ENCODE measurements around the gene CCR9.

Gene CCR9

DNA sequence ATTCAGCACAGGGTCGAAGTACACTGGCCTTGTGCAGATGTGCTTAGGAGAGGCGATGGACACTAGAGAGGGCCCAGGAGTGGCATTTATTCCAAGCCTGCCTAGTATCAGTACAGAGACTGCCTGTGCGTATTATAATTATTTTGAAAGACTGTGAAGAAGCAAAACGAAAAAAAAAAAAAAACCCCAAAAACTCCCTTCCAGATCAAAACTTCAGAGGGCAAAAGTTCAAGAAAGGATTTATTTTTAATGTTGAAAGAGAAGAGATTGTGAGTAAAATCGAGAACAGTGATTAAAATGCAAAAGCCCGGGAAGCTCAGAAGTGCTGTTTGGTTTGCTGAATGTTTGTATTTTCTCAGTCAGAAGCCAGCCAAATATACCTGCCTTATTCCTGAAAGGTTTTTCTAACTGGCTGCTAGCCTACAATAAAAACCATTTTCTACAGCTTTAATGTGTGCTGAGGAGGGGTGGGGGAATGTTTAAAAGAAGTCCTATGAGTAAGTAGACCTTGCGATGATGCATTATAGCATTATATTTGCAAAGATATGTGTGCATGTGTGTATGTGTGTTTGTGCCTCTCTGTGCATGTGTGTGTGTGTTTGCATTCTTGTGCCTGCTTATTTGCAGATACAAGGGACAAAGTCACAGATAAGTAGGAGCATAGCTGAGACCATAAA is 25.2 kb upstream of the CCR9 start:
- peaks cover 67% of the 10 kb centered on the region for H3K27me3 Mint-ChIP-seq (ENCODE audit: low read depth)
- H3K4me1 Mint-ChIP-seq (ENCODE audit: low read depth) = peaks cover 40% of the 10 kb centered on the region
- H3K36me3 Mint-ChIP-seq (ENCODE audit: low read depth) = peaks cover 11% of the 10 kb centered on the region
- peak overlapping the region; percentile 42 for H3K27ac Mint-ChIP-seq
- H3K9me3 Mint-ChIP-seq = peaks cover 23% of the 10 kb centered on the region
- H3K4me3 Mint-ChIP-seq = peak overlapping the region; percentile 30
- peak; percentile 17 for DNase-seq (ENCODE audit: low spot score)

DNA sequence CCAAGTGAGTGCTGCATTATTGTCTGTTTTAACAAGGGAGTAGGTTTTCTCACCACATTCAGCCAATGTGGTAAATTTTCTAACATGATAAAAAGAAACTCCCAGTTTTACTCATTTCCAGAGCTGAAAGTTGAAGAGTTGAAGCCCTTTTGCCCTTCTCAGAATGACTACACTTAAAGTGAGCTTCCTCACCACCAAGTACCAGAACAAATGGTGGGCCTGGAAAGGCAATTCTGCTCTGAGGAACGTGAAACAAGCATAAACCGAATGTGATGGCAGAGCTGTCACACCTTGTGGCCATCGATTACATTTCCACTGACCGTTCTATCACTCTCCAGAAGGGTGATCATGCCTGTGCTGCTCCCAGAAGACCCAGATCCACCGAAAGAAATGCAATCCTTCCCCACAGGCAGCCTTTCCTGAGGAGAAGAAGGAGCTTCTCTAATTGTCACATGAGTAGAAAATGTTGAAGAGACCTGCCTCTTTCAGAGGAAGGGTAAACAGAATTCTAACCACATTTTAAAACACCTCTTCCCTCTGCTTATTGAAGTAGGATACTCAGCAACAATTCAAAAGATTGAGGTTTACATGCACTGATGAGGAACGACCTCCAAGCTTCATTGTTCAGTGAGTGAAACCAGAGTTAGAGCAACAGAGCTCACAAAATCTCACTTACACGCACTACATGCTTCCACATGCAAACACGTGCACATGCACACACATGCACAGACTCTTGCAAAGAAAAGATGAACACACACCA is 21.4 kb upstream of the CCR9 start:
- H3K36me3 Mint-ChIP-seq (ENCODE audit: low read depth) = peaks cover 11% of the 10 kb centered on the region
- peak overlapping the region; percentile 60 for H3K27ac Mint-ChIP-seq
- H3K27me3 Mint-ChIP-seq (ENCODE audit: low read depth) = peaks cover 75% of the 10 kb centered on the region
- peaks cover 13% of the 10 kb centered on the region for H3K9me3 Mint-ChIP-seq
- peaks cover 47% of the 10 kb centered on the region for H3K4me1 Mint-ChIP-seq (ENCODE audit: low read depth)
- H3K4me3 Mint-ChIP-seq = peak overlapping the region; percentile 56
- peak; percentile 59 for DNase-seq (ENCODE audit: low spot score)

DNA sequence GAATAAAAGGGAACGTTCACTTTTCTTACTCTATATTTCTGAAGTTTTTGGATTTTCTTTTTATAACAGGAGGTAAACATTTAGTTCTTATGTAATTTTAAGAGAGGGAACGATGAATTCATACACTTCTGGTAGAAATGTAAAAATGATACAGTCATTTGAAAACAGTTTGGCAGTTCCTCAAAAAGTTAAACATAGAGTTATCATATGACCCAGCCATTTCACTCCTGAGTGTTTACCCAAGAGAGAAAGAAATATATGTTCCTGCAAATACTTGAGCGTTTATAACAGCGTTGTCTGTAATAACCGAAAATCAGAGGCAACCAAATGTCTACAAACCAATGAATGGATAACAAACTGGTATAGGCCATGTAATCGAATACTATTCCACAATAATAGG is 20.8 kb upstream of the CCR9 start:
- Mint-ChIP-seq H3K4me1 (ENCODE audit: low read depth) (peaks cover 51% of the 10 kb centered on the region), H3K27me3 (ENCODE audit: low read depth) (peaks cover 76% of the 10 kb centered on the region), H3K27ac (no peak overlapping the region), H3K4me3 (no peak overlapping the region), H3K9me3 (peaks cover 13% of the 10 kb centered on the region), H3K36me3 (ENCODE audit: low read depth) (peaks cover 11% of the 10 kb centered on the region)
- no peak for DNase-seq (ENCODE audit: low spot score)

DNA sequence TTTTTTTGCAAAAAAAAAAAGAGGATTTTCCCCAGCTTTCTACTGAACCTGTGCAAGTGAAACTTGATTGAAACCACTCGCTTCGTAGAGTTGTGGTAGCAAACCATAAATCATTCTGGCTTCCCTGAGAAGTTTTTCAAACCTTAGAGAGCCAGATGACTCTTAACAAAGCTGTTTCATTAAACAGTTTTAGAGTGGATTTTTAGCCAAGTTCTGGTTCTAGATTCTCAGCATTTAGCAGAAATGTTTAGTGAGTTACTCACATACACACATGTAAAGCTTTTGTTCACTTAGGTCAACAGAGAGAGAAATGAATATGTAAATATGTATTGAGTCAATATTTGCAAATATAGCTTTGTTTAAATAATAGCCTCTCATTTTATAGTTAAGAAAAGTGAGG is 18.1 kb upstream of the CCR9 start:
- Mint-ChIP-seq H3K4me1 (ENCODE audit: low read depth) (peaks cover 34% of the 10 kb centered on the region), H3K27ac (no peak overlapping the region), H3K27me3 (ENCODE audit: low read depth) (peaks cover 75% of the 10 kb centered on the region), H3K4me3 (no peak overlapping the region), H3K9me3 (peaks cover 8% of the 10 kb centered on the region), H3K36me3 (ENCODE audit: low read depth) (peaks cover 7% of the 10 kb centered on the region)
- DNase-seq (ENCODE audit: low spot score) = no peak

- Mint-ChIP-seq H3K36me3 (ENCODE audit: low read depth) (peaks cover 3% of the 10 kb centered on the region), H3K9me3 (peaks cover 3% of the 10 kb centered on the region), H3K27me3 (ENCODE audit: low read depth) (peaks cover 73% of the 10 kb centered on the region), H3K4me3 (no peak overlapping the region), H3K27ac (no peak overlapping the region), H3K4me1 (ENCODE audit: low read depth) (peaks cover 32% of the 10 kb centered on the region)
- DNase-seq (ENCODE audit: low spot score) = no peak
These were observed 17.7 kb upstream of the CCR9 start for GRCh38 chr3:45868650-45869049.

DNA sequence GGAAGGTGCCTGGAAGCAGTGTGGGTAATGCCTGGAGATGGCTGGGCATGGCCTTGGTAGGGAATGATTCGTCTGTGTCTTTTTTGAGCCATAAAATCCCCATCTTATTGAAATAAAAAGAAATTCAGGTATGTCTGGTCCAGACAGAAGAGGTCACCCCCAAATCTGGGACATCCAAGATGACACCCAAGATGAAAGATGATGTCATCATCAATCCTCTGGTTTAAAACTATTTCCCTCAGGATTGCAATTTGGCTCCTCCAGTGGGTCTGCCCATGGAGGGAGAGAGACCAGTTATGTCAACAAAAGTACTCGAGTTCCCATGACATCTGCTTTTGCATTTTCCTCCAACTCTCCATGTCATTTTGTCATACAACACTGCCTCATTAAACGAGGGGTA is 16.7 kb upstream of the CCR9 start:
- Mint-ChIP-seq H3K9me3 (no peaks in the 10 kb centered on the region), H3K4me1 (ENCODE audit: low read depth) (peaks cover 29% of the 10 kb centered on the region)

DNA sequence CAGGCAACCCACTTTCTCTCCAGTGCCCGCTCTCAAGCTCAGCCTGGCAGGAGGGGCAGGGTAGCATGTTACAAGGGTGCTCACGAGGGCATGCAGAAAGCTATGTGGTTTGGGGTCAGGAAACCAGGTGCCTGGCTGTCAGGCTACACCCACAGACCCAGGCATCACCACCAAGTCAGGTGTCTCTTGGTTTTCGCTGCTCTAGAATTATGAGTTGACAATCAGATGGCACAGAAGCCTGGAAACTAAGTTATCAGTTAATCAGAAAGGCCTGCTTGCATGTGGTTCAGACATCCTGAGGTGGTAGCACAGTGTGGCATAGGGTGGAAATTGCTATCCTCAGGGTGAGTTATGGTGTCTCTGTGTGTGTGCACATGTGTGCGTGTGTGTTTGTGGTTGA is 16.2 kb upstream of the CCR9 start:
- Mint-ChIP-seq H3K36me3 (ENCODE audit: low read depth) (no peaks in the 10 kb centered on the region), H3K27ac (no peak overlapping the region), H3K4me1 (ENCODE audit: low read depth) (peaks cover 26% of the 10 kb centered on the region), H3K4me3 (peak overlapping the region; percentile 4), H3K9me3 (no peaks in the 10 kb centered on the region), H3K27me3 (ENCODE audit: low read depth) (peaks cover 82% of the 10 kb centered on the region)
- DNase-seq (ENCODE audit: low spot score) = peak; percentile 53

More for the DNA sequence above, 16.7 kb upstream of the CCR9 start:
- Mint-ChIP-seq H3K4me3 (no peak overlapping the region), H3K36me3 (ENCODE audit: low read depth) (no peaks in the 10 kb centered on the region), H3K27ac (no peak overlapping the region), H3K27me3 (ENCODE audit: low read depth) (peaks cover 81% of the 10 kb centered on the region)
- DNase-seq (ENCODE audit: low spot score) = no peak

GRCh38 chr3:45871780-45872179 is 14.6 kb upstream of the CCR9 start:
- Mint-ChIP-seq H3K27me3 (ENCODE audit: low read depth) (peaks cover 82% of the 10 kb centered on the region), H3K36me3 (ENCODE audit: low read depth) (no peaks in the 10 kb centered on the region), H3K9me3 (no peaks in the 10 kb centered on the region), H3K27ac (no peak overlapping the region), H3K4me3 (no peak overlapping the region), H3K4me1 (ENCODE audit: low read depth) (peaks cover 17% of the 10 kb centered on the region)
- no peak for DNase-seq (ENCODE audit: low spot score)

DNA sequence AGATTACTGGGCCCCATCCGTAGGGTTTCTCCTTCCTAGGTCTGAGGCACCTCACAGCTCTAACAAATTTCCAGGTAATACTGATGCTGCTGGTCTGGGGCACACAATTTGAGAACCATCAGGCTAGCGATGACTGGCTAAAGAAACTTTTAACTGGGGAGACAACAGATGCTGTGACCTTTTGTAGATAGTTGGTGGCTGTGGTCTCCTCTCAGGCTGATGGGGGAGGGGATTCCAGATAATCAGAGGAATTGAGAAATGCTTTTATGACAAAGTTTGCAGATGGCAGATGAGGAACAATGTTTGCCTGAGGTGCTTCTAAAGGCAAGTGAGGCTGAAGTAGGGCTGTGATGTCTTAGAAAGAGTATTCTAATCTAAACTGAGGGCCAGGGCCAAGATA is 13.8 kb upstream of the CCR9 start:
- no peak for DNase-seq (ENCODE audit: low spot score)
- Mint-ChIP-seq H3K4me1 (ENCODE audit: low read depth) (peaks cover 17% of the 10 kb centered on the region), H3K27me3 (ENCODE audit: low read depth) (peaks cover 75% of the 10 kb centered on the region)

GRCh38 chr3:45873036-45873435 is 13.3 kb upstream of the CCR9 start:
- peaks cover 73% of the 10 kb centered on the region for H3K27me3 Mint-ChIP-seq (ENCODE audit: low read depth)
- H3K9me3 Mint-ChIP-seq = no peaks in the 10 kb centered on the region

More for the DNA sequence above, 13.8 kb upstream of the CCR9 start:
- H3K9me3 Mint-ChIP-seq = no peaks in the 10 kb centered on the region
- H3K27ac Mint-ChIP-seq = no peak overlapping the region
- H3K36me3 Mint-ChIP-seq (ENCODE audit: low read depth) = no peaks in the 10 kb centered on the region
- H3K4me3 Mint-ChIP-seq = no peak overlapping the region

DNA sequence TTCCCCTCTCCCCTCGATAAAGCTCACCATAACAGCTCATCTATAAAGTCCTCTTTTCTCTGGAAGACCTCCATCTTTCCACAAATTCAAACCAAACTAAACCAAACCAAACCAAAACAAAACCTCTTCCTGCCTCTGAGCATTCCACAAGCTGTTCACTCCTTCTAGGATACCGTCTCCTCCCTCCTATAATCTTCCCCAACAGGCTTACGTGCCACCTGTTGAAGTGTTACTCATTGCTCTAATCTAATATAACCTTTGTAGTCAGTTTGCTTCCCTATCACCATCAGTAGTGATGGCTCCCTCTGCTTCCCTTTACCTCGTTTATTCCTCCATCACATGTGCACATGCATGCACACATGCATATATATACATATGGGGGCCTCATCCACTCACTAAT is 12.7 kb upstream of the CCR9 start:
- Mint-ChIP-seq H3K36me3 (ENCODE audit: low read depth) (no peaks in the 10 kb centered on the region), H3K4me3 (no peak overlapping the region), H3K4me1 (ENCODE audit: low read depth) (peaks cover 15% of the 10 kb centered on the region), H3K27me3 (ENCODE audit: low read depth) (peaks cover 75% of the 10 kb centered on the region), H3K27ac (no peak overlapping the region), H3K9me3 (no peaks in the 10 kb centered on the region)
- no peak for DNase-seq (ENCODE audit: low spot score)

More at GRCh38 chr3:45873036-45873435, 13.3 kb upstream of the CCR9 start:
- Mint-ChIP-seq H3K4me1 (ENCODE audit: low read depth) (peaks cover 17% of the 10 kb centered on the region), H3K36me3 (ENCODE audit: low read depth) (no peaks in the 10 kb centered on the region), H3K27ac (no peak overlapping the region), H3K4me3 (no peak overlapping the region)
- DNase-seq (ENCODE audit: low spot score) = no peak

DNA sequence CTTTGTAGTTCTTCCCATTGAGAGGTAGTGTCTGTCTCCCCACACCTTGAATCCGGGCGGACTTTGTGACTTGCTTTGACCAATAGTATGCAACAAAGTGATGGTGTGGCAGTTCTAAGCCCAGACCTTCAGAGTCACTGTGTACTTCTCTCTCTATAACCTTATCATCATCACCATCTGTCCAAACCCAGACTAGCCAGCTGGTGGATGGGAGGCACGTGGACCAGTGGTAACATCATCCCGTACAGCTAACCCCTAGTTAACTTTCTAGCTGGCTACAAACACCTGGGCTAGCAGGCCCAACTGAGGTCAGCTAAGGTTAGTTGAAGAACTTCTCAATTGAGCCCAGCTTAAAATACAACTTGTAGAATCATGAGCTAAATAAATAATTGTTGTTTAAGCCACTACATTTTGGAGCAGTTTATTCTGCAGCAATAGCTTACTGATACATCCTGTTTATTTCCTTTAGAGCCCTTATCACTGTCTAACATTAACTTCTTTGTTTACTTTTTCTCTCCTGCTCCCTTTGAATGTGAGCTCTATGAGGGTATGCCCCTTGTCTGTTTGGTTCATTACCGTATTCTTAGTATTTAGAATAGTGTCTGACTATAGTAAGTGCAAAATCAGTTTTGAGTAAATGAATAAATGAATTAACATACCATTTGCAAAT is 11.5 kb upstream of the CCR9 start:
- no peak for DNase-seq (ENCODE audit: low spot score)
- no peaks in the 10 kb centered on the region for H3K9me3 Mint-ChIP-seq
- peaks cover 11% of the 10 kb centered on the region for H3K4me1 Mint-ChIP-seq (ENCODE audit: low read depth)
- H3K4me3 Mint-ChIP-seq = no peak overlapping the region
- H3K27ac Mint-ChIP-seq = no peak overlapping the region
- no peaks in the 10 kb centered on the region for H3K36me3 Mint-ChIP-seq (ENCODE audit: low read depth)
- H3K27me3 Mint-ChIP-seq (ENCODE audit: low read depth) = peaks cover 72% of the 10 kb centered on the region

DNA sequence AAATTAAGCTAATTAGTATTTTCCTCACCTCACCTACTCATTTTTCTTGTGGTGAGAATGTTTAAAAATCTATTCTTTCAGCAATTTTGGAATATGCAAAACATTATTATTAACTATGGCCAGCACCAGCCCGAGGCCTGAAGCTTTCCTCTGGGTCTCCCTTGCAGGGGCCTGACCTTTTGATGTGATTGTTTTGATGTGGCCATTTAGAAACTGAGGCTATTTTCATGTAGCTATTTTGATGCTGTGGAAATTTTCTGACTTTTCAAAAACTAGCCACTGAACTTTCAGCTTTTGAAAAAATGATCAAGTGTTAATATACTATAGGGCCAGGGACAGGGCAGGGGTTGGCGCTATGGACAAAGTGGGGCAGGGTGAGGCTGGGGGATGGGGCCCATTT is 8.2 kb upstream of the CCR9 start:
- no peak overlapping the region for H3K4me3 Mint-ChIP-seq
- H3K9me3 Mint-ChIP-seq = no peaks in the 10 kb centered on the region
- H3K4me1 Mint-ChIP-seq (ENCODE audit: low read depth) = peaks cover 13% of the 10 kb centered on the region
- H3K36me3 Mint-ChIP-seq (ENCODE audit: low read depth) = no peaks in the 10 kb centered on the region
- DNase-seq (ENCODE audit: low spot score) = no peak
- no peak overlapping the region for H3K27ac Mint-ChIP-seq
- peaks cover 61% of the 10 kb centered on the region for H3K27me3 Mint-ChIP-seq (ENCODE audit: low read depth)

DNA sequence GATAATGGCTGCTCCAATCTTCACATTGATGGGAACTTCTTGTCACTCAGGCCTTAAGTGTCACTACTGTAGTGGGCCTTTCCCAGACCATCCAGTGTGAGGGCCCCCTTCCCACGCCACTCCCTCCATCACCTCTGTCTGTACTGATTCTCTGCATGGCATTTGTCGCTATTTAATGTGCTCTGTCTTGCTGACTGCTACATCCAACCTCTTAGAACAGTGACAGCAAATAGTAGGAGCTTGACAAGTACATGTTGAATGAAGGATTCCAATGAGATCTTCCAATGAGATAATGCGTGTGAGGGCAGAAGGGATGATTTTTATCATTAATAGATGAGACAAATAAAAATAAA is 5.6 kb upstream of the CCR9 start:
- no peak for DNase-seq (ENCODE audit: low spot score)
- H3K27ac Mint-ChIP-seq = no peak overlapping the region
- H3K27me3 Mint-ChIP-seq (ENCODE audit: low read depth) = peaks cover 60% of the 10 kb centered on the region
- no peak overlapping the region for H3K4me3 Mint-ChIP-seq
- H3K9me3 Mint-ChIP-seq = no peaks in the 10 kb centered on the region
- H3K36me3 Mint-ChIP-seq (ENCODE audit: low read depth) = no peaks in the 10 kb centered on the region
- H3K4me1 Mint-ChIP-seq (ENCODE audit: low read depth) = peaks cover 13% of the 10 kb centered on the region

Measured in T-helper 2 cell treated with Interferon-gamma antibody and Interleukin-4, amounts not matched to agents 5 μg/mL and 100 μg/mL, for 36 hours (primary cell).